Heart right ventricle (tissue), 16 donors: ENCODE measurements around the gene ATP13A3. TPM values are rescaled to one million over a fixed set of nuclear protein-coding genes. Genes with fewer than 3 reads are reported as not detected.

ENCODE experiments used
- ATAC-seq, 8 donors: fragments of 200-7000 bp; cut with Tn5 transposase; one replicate each; pipeline ENCODE4 v1.9.1; 2020; ENCODE audit warnings: mild to moderate bottlenecking in 8 of 8, moderate library complexity in 8 of 8, moderate number of reproducible peaks in 1 of 8
- DNase-seq, 2 donors: peaks; one replicate each; pipeline ENCODE4 v3.0.0-alpha.2; 2020
- H3K27ac ChIP-seq, 10 donors: fragments of 200-600 bp; sonication (generic) in 2 of 10; one replicate each; pipeline versions ENCODE4 v1.5.0 to v1.8.0; 2020 to 2022; ENCODE audit warnings: mild to moderate bottlenecking in 3 of 10
- H3K27me3 ChIP-seq, 7 donors: fragments of 200-600 bp; one replicate each; pipeline ENCODE4 v1.8.0; 2021 to 2022; ENCODE audit warnings: mild to moderate bottlenecking in 2 of 7
- H3K36me3 ChIP-seq, 9 donors: fragments of 200-600 bp; sonication (generic) in 1 of 9; one replicate each; pipeline versions ENCODE4 v1.5.0 to v1.8.0; 2020 to 2022; ENCODE audit warnings: mild to moderate bottlenecking in 2 of 9
- H3K4me1 ChIP-seq, 9 donors: fragments of 200-600 bp; sonication (generic) in 1 of 9; one replicate each; pipeline versions ENCODE4 v1.5.0 to v1.8.0; 2020 to 2022; ENCODE audit warnings: mild to moderate bottlenecking in 4 of 9
- H3K4me3 ChIP-seq, 10 donors: fragments of 200-600 bp; sonication (generic) in 2 of 10; one replicate each; pipeline versions ENCODE4 v1.5.0 to v1.8.0; 2020 to 2022; ENCODE audit warnings: mild to moderate bottlenecking in 7 of 10, moderate library complexity in 2 of 10
- H3K9me3 ChIP-seq, 11 donors: fragments of 200-600 bp in 10 of 11; sonication (generic) in 2 of 11; one replicate each; pipeline versions ENCODE4 v1.5.0 to v1.8.0; 2013 to 2022; ENCODE audit warnings: mild to moderate bottlenecking in 2 of 11, control low read depth in 1 of 11, moderate library complexity in 1 of 11
- WGBS, 2 donors: extraction: QIAGEN DNeasy Blood & Tissue Kit; methylation state at CpG; one replicate each; pipeline ENCODE4 v1.1.7; 2013; ENCODE audit warnings: inconsistent platforms in 1 of 2; 5-methylcytosine and 5-hydroxymethylcytosine counted together
- intact Hi-C, 10 donors: fragments of 100-400 bp; cut with DNase I; formaldehyde crosslinking; loops; one replicate each; pipeline versions ENCODE4 v1.11.1 to v1.14.2; 2022
- polyA plus RNA-seq, 2 donors: library from polyadenylated mRNA; stranded (reverse); fragments of 200-250 nt; gene quantifications; one replicate each; pipeline ENCODE4 v1.2.3, GENCODE V29; 2013
- total RNA-seq, 10 donors: library from RNA; stranded (reverse); fragmentation: NEBNext Ultra II Directional in 3 of 10; extraction: Animal tissue kit (Norgen Biotek cat#: 25700) in 3 of 10; gene quantifications; one replicate each; pipeline versions ENCODE4 v1.2.1 to v1.2.4, GENCODE V29; 2021 to 2023
- TF ChIP-seq, protein P1 (sequence below), 9 donors: fragments of 200-600 bp; sonication (generic) in 2 of 9; IDR thresholded peaks; one replicate each; pipeline versions ENCODE4 v1.5.0 to v1.8.0; 2021 to 2022; ENCODE audit warnings: antibody characterized with exemption in 9 of 9, mild to moderate bottlenecking in 5 of 9, moderate library complexity in 1 of 9
- donor health status: Arrhythmogenic right ventricular cardiomyopathy.
- donor health status: ischemic (EF 13 %, LVEDD 7.1; RV severe dilation, severe dysfunction).
- donor health status: healthy with polysubstance abuse.
- donor health status: DM: no; HTN: yes; CAD: no.
- donor health status: DM: no; HTN: no; CAD: no.
- donor health status: ischemic (EF 25% LVEDD 6.9; RV normal size, moderate dysfunction).
- donor health status: ischemic (EF 25% LVEDD 5.7; RV mildly dilated, moderate dysfunction).
- donor health status: healthy.
- donor health status: DM: yes; HTN: yes; CAD: no.
- donor health status: Ischemic cardiomyopathy.
- donor health status: ischemic (EF 35%, LVEDD 5.7; RV mildly dilated, moderate dysfunction).
- donor health status: nonischemic (EF 11% LVEDD 7.7; RV severe dilation, severe dysfunction).
- donor health status: DM: yes; HTN: yes; CAD: no.
- donor health status: PGD.
- donor health status: ischemic (EF 29% LVEDD 5.4; RV normal size, mild dysfunction).
- donor health status: nonischemic (EF 23%, LVEDD 6.1; RV moderate dilation, normal function).

ATP13A3 gene
- total and polyA plus RNA-seq, 12 donors: 31.0 to 195 (median 87.8) TPM

DNA sequence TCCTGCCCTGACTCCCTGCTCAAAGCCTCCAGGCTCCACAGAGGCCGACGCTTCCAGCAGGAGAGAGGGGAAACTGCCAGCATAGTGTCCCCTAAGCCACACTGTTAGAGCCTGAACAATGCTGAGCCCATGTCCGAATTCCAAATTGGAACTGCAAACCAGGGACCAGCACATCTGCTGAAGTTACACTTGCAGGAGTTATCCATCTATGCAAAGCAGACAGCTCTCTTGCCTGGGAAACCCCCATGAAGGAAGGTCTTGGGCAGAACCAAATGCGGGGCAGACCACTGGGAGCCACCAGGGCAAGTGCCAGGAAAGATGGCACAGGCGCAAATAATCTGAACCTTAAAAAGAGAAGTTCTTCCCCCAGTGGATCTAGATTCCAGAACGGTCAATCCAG is 117.9 kb downstream of the ATP13A3 start:
- intact Hi-C loops: no loop called here
- peaks cover 0 to 36% (median 23%) of the 10 kb centered on the region in 7 donors for H3K27me3 ChIP-seq
- H3K27ac ChIP-seq: no peak overlapping the region
- no peaks in the 10 kb centered on the region for H3K36me3 ChIP-seq
- DNase-seq (no peak), ATAC-seq (no peak)
- no peaks in the 10 kb centered on the region for H3K9me3 ChIP-seq
- H3K4me1 ChIP-seq: peaks cover 0 to 23% (median 12%) of the 10 kb centered on the region in 9 donors
- H3K4me3 ChIP-seq: no peak overlapping the region
- 76 to 82% methylated on average over 6 of the region's 6 CpGs for WGBS, 2 donors
- TF ChIP-seq, protein P1, sequence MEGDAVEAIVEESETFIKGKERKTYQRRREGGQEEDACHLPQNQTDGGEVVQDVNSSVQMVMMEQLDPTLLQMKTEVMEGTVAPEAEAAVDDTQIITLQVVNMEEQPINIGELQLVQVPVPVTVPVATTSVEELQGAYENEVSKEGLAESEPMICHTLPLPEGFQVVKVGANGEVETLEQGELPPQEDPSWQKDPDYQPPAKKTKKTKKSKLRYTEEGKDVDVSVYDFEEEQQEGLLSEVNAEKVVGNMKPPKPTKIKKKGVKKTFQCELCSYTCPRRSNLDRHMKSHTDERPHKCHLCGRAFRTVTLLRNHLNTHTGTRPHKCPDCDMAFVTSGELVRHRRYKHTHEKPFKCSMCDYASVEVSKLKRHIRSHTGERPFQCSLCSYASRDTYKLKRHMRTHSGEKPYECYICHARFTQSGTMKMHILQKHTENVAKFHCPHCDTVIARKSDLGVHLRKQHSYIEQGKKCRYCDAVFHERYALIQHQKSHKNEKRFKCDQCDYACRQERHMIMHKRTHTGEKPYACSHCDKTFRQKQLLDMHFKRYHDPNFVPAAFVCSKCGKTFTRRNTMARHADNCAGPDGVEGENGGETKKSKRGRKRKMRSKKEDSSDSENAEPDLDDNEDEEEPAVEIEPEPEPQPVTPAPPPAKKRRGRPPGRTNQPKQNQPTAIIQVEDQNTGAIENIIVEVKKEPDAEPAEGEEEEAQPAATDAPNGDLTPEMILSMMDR (IDR thresholded peaks at IDR 0.05): no peak

DNA sequence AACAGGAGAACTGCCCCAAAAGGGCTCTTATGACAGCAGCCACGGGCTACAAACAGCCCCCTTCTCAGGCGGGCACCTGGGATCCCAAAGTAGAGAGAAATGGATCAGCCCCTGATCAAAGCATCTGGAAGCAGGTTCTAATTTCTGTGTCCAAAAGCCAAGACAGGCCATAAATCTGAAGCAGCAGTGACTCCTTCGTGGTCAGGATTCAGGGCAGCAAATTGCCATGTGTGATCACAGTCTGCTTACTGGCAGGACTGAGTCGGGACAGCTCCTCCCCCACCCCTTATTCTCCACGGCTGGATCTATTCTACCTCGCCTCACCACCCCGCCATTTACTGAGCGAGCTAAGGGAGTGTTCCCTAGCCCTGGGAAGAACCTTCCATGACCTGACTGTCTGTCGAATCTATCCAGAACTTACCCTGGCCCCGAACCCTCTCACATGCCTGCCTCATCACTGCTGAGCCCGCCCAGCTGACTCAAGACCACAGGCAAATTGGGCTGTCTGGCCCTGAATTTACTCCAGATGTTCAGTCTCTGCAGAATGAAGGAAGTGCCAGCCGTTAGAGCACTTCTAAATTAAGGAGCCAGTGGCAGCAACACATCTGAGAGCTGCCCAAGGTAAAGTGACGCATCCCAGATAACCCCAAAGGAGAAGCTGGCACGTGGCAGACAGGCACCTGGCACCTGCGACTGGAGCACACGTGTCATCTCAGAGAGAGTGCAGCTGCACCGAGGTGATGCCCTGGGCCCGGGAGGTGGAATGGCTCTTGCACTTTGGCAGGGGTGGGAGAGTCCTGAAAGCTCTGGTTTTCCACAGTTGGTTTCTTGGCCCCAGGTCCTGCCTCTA is 118.6 kb downstream of the ATP13A3 start:
- no peaks in the 10 kb centered on the region for H3K9me3 ChIP-seq
- TF ChIP-seq, protein P1 (IDR thresholded peaks at IDR 0.05): no peak
- H3K36me3 ChIP-seq: no peaks in the 10 kb centered on the region
- no peak overlapping the region for H3K27ac ChIP-seq
- WGBS, 2 donors: 65 to 74% methylated on average over 18 of the region's 18 CpGs
- DNase-seq (no peak), ATAC-seq (peak in 1 of 8 donors; percentile 5)
- H3K27me3 ChIP-seq: peaks cover 0 to 36% (median 23%) of the 10 kb centered on the region in 7 donors
- intact Hi-C loops: no loop called here
- peaks cover 0 to 24% (median 12%) of the 10 kb centered on the region in 9 donors for H3K4me1 ChIP-seq
- H3K4me3 ChIP-seq: no peak overlapping the region

DNA sequence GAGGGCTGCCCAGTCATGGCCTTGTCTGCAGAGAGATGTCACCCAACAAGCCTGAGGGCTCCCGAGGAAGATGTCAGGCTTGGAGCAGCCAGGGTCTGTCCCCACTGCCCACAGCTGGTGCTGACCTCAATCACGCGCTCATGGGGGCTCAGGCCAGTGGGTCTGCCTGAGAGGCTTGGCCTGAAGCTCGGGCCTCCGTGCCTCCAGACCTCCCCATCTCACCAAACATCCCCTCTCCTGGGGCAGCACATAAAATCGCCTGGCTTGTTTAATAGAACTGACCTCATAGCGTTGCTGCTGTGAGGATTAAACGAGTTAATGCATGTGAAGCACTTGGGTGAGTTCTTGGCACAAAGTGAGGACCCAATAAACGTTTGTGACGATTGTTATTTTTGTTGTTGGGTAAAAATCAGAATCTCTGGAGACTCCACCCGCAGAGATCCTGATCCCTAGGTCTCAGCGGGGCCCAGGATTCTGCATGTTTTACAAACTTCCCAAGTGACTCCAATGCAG is 120.8 kb downstream of the ATP13A3 start:
- no peak for ATAC-seq
- Histone ChIP-seq H3K4me1 (peaks cover 0 to 24% (median 12%) of the 10 kb centered on the region in 9 donors), H3K9me3 (no peaks in the 10 kb centered on the region), H3K27ac (no peak overlapping the region), H3K36me3 (no peaks in the 10 kb centered on the region), H3K27me3 (peaks cover 0 to 28% (median 15%) of the 10 kb centered on the region in 7 donors), H3K4me3 (no peak overlapping the region)
- intact Hi-C loops: no loop called here
- DNase-seq: no peak
- TF ChIP-seq, protein P1 (IDR thresholded peaks at IDR 0.05): no peak
- 79 to 91% methylated on average over 12 of the region's 12 CpGs for WGBS, 2 donors

DNA sequence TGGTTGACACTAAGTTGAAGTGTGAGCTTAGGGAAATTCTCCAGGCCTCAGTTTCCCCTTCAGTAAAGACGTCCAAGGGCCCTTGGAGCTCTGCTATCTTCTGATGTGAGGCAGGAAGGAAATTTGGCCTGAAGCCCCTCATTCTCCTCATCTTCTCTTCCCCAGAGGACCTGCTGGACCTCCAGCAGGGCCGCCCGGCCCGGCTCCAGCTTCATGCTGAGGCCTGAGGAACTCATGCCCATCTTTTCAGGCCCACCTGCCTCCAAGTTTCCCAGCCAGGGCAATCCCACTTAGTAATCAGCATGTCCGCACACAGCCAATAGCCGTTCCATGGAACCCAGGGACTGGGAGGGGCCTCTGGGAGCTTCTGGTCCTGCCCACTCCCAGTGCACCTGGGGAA is 121.3 kb downstream of the ATP13A3 start:
- 74 to 92% methylated on average over 6 of the region's 6 CpGs for WGBS, 2 donors
- TF ChIP-seq, protein P1 (IDR thresholded peaks at IDR 0.05): no peak
- H3K27ac ChIP-seq: no peak overlapping the region

More for the DNA sequence above, 121.3 kb downstream of the ATP13A3 start:
- no peaks in the 10 kb centered on the region for H3K9me3 ChIP-seq
- DNase-seq (no peak), ATAC-seq (no peak)
- no peaks in the 10 kb centered on the region for H3K36me3 ChIP-seq
- intact Hi-C loops: no loop called here
- no peak overlapping the region for H3K4me3 ChIP-seq
- peaks cover 0 to 23% (median 14%) of the 10 kb centered on the region in 7 donors for H3K27me3 ChIP-seq
- peaks cover 0 to 24% (median 12%) of the 10 kb centered on the region in 9 donors for H3K4me1 ChIP-seq
